ENCODE results near the gene CDK6. TPM values are rescaled to one million over a fixed set of nuclear protein-coding genes. Genes with fewer than 3 reads are reported as not detected.

Gene CDK6
- polyA plus RNA-seq, 1 experiment = 29.2 TPM

- POLR2A ChIA-PET = no interaction called here
- Histone ChIP-seq H3K36me3 (ENCODE audit: control insufficient read depth, insufficient read depth, low read length) (peaks cover 3% of the 10 kb centered on the region), H3K4me3 (ENCODE audit: low read depth, low read length) (no peak overlapping the region), H3K27me3 (ENCODE audit: control insufficient read depth, insufficient read depth, low read length) (no peaks in the 10 kb centered on the region)
- no peak for TF ChIP-seq CTCF (IDR thresholded peaks at IDR 0.05; ENCODE audit: insufficient read depth, low read depth, low read length)
- CTCF ChIA-PET = interaction anchor here (1.4 to 3.1 kb wide), 2 partner anchors 9 to 110 kb away, joined by 3 to 12 read pairs; no protein-coding TSS in a partner anchor
- DNase-seq (ENCODE audit: low read depth) = no peak
Measured at GRCh38 chr7:92722541-92722940, 113.8 kb downstream of the CDK6 start.

- peaks cover 3% of the 10 kb centered on the region for H3K36me3 ChIP-seq (ENCODE audit: control insufficient read depth, insufficient read depth, low read length)
- H3K4me3 ChIP-seq (ENCODE audit: low read depth, low read length) = no peak overlapping the region
- no peak for TF ChIP-seq CTCF (IDR thresholded peaks at IDR 0.05; ENCODE audit: insufficient read depth, low read depth, low read length)
- DNase-seq (ENCODE audit: low read depth) = no peak
- ChIA-PET CTCF (interaction anchor here (1.0 to 3.1 kb wide), 5 partner anchors 8 to 111 kb away, joined by 3 to 12 read pairs (median 3); no protein-coding TSS in a partner anchor), POLR2A (no interaction called here)
- H3K27me3 ChIP-seq (ENCODE audit: control insufficient read depth, insufficient read depth, low read length) = no peaks in the 10 kb centered on the region
Measured at GRCh38 chr7:92720604-92721350, 115.6 kb downstream of the CDK6 start.

GRCh38 chr7:92717993-92718716 lies 118.2 kb downstream of the CDK6 start:
- CTCF ChIA-PET = no interaction called here
- H3K4me3 ChIP-seq (ENCODE audit: low read depth, low read length) = peak overlapping the region; percentile 22
- POLR2A ChIA-PET = no interaction called here
- H3K36me3 ChIP-seq (ENCODE audit: control insufficient read depth, insufficient read depth, low read length) = no peaks in the 10 kb centered on the region
- TF ChIP-seq CTCF (IDR thresholded peaks at IDR 0.05; ENCODE audit: insufficient read depth, low read depth, low read length) = no peak
- no peak for DNase-seq (ENCODE audit: low read depth)
- H3K27me3 ChIP-seq (ENCODE audit: control insufficient read depth, insufficient read depth, low read length) = no peaks in the 10 kb centered on the region

GRCh38 chr7:92717623-92717992 lies 118.8 kb downstream of the CDK6 start:
- H3K27me3 ChIP-seq (ENCODE audit: control insufficient read depth, insufficient read depth, low read length) = no peaks in the 10 kb centered on the region
- no peak for TF ChIP-seq CTCF (IDR thresholded peaks at IDR 0.05; ENCODE audit: insufficient read depth, low read depth, low read length)
- CTCF ChIA-PET = interaction anchor here (0.6 kb wide), 1 partner anchor 106 kb away, joined by 3 read pairs; no protein-coding TSS in a partner anchor
- no peaks in the 10 kb centered on the region for H3K36me3 ChIP-seq (ENCODE audit: control insufficient read depth, insufficient read depth, low read length)
- DNase-seq (ENCODE audit: low read depth) = no peak
- POLR2A ChIA-PET = no interaction called here
- peak overlapping the region; percentile 22 for H3K4me3 ChIP-seq (ENCODE audit: low read depth, low read length)

- no peak for TF ChIP-seq CTCF (IDR thresholded peaks at IDR 0.05; ENCODE audit: insufficient read depth, low read depth, low read length)
- POLR2A ChIA-PET = no interaction called here
- Histone ChIP-seq H3K36me3 (ENCODE audit: control insufficient read depth, insufficient read depth, low read length) (no peaks in the 10 kb centered on the region), H3K4me3 (ENCODE audit: low read depth, low read length) (no peak overlapping the region), H3K27me3 (ENCODE audit: control insufficient read depth, insufficient read depth, low read length) (no peaks in the 10 kb centered on the region)
- no peak for DNase-seq (ENCODE audit: low read depth)
- CTCF ChIA-PET = interaction anchor here (0.6 kb wide), 1 partner anchor 106 kb away, joined by 3 read pairs; no protein-coding TSS in a partner anchor
Measured at GRCh38 chr7:92716825-92717580, 119.4 kb downstream of the CDK6 start.

Measured in BJ (cell line).